CD14-positive monocyte (primary cell): ENCODE results near the gene PLEKHM2. TPM values are rescaled to one million over a fixed set of nuclear protein-coding genes. Genes with fewer than 3 reads are reported as not detected.

Experiments
- DNase-seq, 3 donors: peaks; one replicate each; pipeline ENCODE4 v3.0.0-alpha.2; 2011 to 2022
- H2AFZ ChIP-seq: 2 replicates; pipeline ENCODE4 v1.6.0; 2012; ENCODE audit warnings: mild to moderate bottlenecking, low read depth, low read length, inconsistent platforms; ENCODE audit not compliant: insufficient read depth, poor library complexity, severe bottlenecking
- H3K27ac ChIP-seq, 2 donors: 1 replicate in 1 of 2; 2 replicates in 1 of 2; pipeline ENCODE4 v1.5.1; 2012 to 2013; ENCODE audit warnings: low read length in 2 of 2, control low read depth in 1 of 2, inconsistent platforms in 1 of 2, low read depth in 1 of 2, mild to moderate bottlenecking in 1 of 2
- H3K27me3 ChIP-seq, 2 donors: one replicate each; pipeline versions ENCODE4 v1.6.0 to v1.6.1; 2011 to 2013; ENCODE audit warnings: low read length in 2 of 2; ENCODE audit not compliant: control insufficient read depth in 2 of 2, insufficient read depth in 2 of 2
- H3K36me3 ChIP-seq, 2 donors: replicated peaks in 1 of 2; 1 replicate in 1 of 2; 2 replicates in 1 of 2; pipeline versions ENCODE4 v1.5.1 to v1.6.1; 2012 to 2013; ENCODE audit warnings: low read length in 2 of 2, control low read depth in 1 of 2, inconsistent platforms in 1 of 2, mild to moderate bottlenecking in 1 of 2; ENCODE audit not compliant: insufficient read depth in 2 of 2, control insufficient read depth in 1 of 2
- H3K4me1 ChIP-seq, 2 donors: 1 replicate in 1 of 2; 2 replicates in 1 of 2; pipeline versions ENCODE4 v1.5.1 to v1.6.1; 2012 to 2013; ENCODE audit warnings: low read length in 2 of 2, control low read depth in 1 of 2, inconsistent platforms in 1 of 2, mild to moderate bottlenecking in 1 of 2, moderate library complexity in 1 of 2; ENCODE audit not compliant: insufficient read depth in 2 of 2, control insufficient read depth in 1 of 2
- H3K4me2 ChIP-seq: replicated peaks from 2 replicates; pipeline ENCODE3; 2012; ENCODE audit warnings: low read length, moderate library complexity, mild to moderate bottlenecking; ENCODE audit not compliant: poor library complexity, severe bottlenecking; ENCODE audit errors: extremely low read depth
- H3K4me3 ChIP-seq, 3 experiments: fragments of 200-600 bp in 1 of 3; sonication (generic) in 1 of 3; replicated peaks in 1 of 3; 1 replicate in 2 of 3; 2 replicates in 1 of 3; pipeline ENCODE4 v1.5.1; 2011 to 2013; ENCODE audit warnings: low read length in 3 of 3, mild to moderate bottlenecking in 3 of 3, control low read depth in 2 of 3, low read depth in 2 of 3, inconsistent platforms in 1 of 3, moderate library complexity in 1 of 3
- H3K79me2 ChIP-seq: 2 replicates; pipeline ENCODE4 v1.6.0; 2012; ENCODE audit warnings: mild to moderate bottlenecking, control low read depth, inconsistent platforms, low read length, moderate library complexity; ENCODE audit not compliant: insufficient read depth
- H3K9ac ChIP-seq: 2 replicates; pipeline ENCODE4 v1.6.0; 2017; ENCODE audit warnings: low read length, mild to moderate bottlenecking; ENCODE audit not compliant: insufficient read depth, poor library complexity, severe bottlenecking
- H3K9me3 ChIP-seq, 2 donors: replicated peaks in 1 of 2; 1 replicate in 1 of 2; 2 replicates in 1 of 2; pipeline versions ENCODE4 v1.5.1 to v1.6.1; 2012 to 2013; ENCODE audit warnings: low read length in 2 of 2, control low read depth in 1 of 2; ENCODE audit not compliant: control insufficient read depth in 1 of 2, insufficient read depth in 1 of 2
- H4K20me1 ChIP-seq: 2 replicates; pipeline ENCODE4 v1.6.0; 2012; ENCODE audit warnings: mild to moderate bottlenecking, low read length, control low read depth, moderate library complexity; ENCODE audit not compliant: insufficient read depth
- H3K27ac Mint-ChIP-seq, 7 donors: one replicate each; pipeline ENCODE4 v1.8.0; 2020; ENCODE audit warnings: mild to moderate bottlenecking in 7 of 7, mixed read lengths in 7 of 7, moderate library complexity in 6 of 7, inconsistent platforms in 2 of 7
- H3K27me3 Mint-ChIP-seq, 3 donors: one replicate each; pipeline ENCODE4 v1.8.0; 2021 to 2022; ENCODE audit warnings: low read depth in 3 of 3, mild to moderate bottlenecking in 3 of 3, mixed read lengths in 3 of 3, moderate library complexity in 3 of 3, inconsistent platforms in 1 of 3
- H3K36me3 Mint-ChIP-seq, 2 donors: one replicate each; pipeline ENCODE4 v1.8.0; 2020; ENCODE audit warnings: mixed read lengths in 2 of 2, inconsistent platforms in 1 of 2, mild to moderate bottlenecking in 1 of 2
- H3K4me1 Mint-ChIP-seq: one replicate; pipeline ENCODE4 v1.8.0; 2020; ENCODE audit warnings: mild to moderate bottlenecking, mixed read lengths
- H3K4me3 Mint-ChIP-seq, 2 donors: one replicate each; pipeline ENCODE4 v1.8.0; 2020; ENCODE audit warnings: mild to moderate bottlenecking in 2 of 2, mixed read lengths in 2 of 2, moderate library complexity in 1 of 2
- H3K9me3 Mint-ChIP-seq, 7 donors: one replicate each; pipeline ENCODE4 v1.8.0; 2020 to 2022; ENCODE audit warnings: mixed read lengths in 7 of 7, mild to moderate bottlenecking in 6 of 7, moderate library complexity in 6 of 7, inconsistent platforms in 2 of 7
- CTCF ChIP-seq: fragments of 200-600 bp; IDR thresholded peaks from one replicate; pipeline ENCODE4 v1.8.0; 2022; ENCODE audit warnings: antibody characterized with exemption, mild to moderate bottlenecking
- WGBS: methylation state at CpG from one replicate; pipeline ENCODE4 v1.1.5; 2013; ENCODE audit warnings: missing lambda C conversion rate; ENCODE audit not compliant: insufficient coverage; 5-methylcytosine and 5-hydroxymethylcytosine counted together
- intact Hi-C, 2 donors: fragments of 100-400 bp; cut with micrococcal nuclease; formaldehyde crosslinking; loops; one replicate each; pipeline versions ENCODE4 v1.15.0 to v1.15.1; 2023
- polyA plus RNA-seq, 3 donors: library from polyadenylated mRNA; depleted of rRNA in 1 of 3; unstranded in 2 of 3; stranded (reverse) in 1 of 3; fragments of 300-500 nt in 2 of 3; fragments of >200 nt in 1 of 3; fragmentation: Illumina TruSeq in 2 of 3; gene quantifications; 1 replicate in 2 of 3; 2 replicates in 1 of 3; pipeline ENCODE4 v1.2.3, GENCODE V29; 2012 to 2021

PLEKHM2 gene
- polyA plus RNA-seq, 3 donors = 4.0 to 79.3 (median 5.8) TPM

GRCh38 chr1:15700508-15700907 is 16.4 kb downstream of the PLEKHM2 start:
- H3K36me3 Mint-ChIP-seq = peaks cover 22 to 46% of the 10 kb centered on the region in 2 donors
- no peaks in the 10 kb centered on the region for H3K27me3 ChIP-seq
- WGBS = 100% methylated on average over 1 of the region's 6 CpGs
- peaks cover 0 to 4% (median 2%) of the 10 kb centered on the region in 3 donors for H3K27me3 Mint-ChIP-seq
- no peak overlapping the region for H3K4me2 ChIP-seq
- H3K9me3 ChIP-seq = no peaks in the 10 kb centered on the region
- peaks cover 10 to 19% of the 10 kb centered on the region in 2 donors for H3K36me3 ChIP-seq
- H2AFZ ChIP-seq = no peak overlapping the region
- peaks cover 90% of the 10 kb centered on the region for H3K79me2 ChIP-seq
- H3K9me3 Mint-ChIP-seq = peaks cover 0 to 2% (median 0%) of the 10 kb centered on the region in 7 donors
- H3K27ac Mint-ChIP-seq = peak overlapping the region in 2 of 7 donors; percentile 41 to 57
- no peak overlapping the region for H3K4me3 Mint-ChIP-seq
- no peak for TF ChIP-seq CTCF
- DNase-seq = no peak
- peaks cover 33% of the 10 kb centered on the region for H3K4me1 Mint-ChIP-seq
- H4K20me1 ChIP-seq = peaks cover 93% of the 10 kb centered on the region
- intact Hi-C loops = no loop called here
- H3K4me1 ChIP-seq = peaks cover 22 to 27% of the 10 kb centered on the region in 2 donors
- H3K4me3 ChIP-seq = no peak overlapping the region
- H3K27ac ChIP-seq = peak overlapping the region in 1 of 2 donors; percentile 31
- H3K9ac ChIP-seq = no peak overlapping the region

- Histone ChIP-seq H3K36me3 (peaks cover 10 to 29% of the 10 kb centered on the region in 2 donors), H3K27me3 (no peaks in the 10 kb centered on the region), H3K4me2 (no peak overlapping the region), H3K9me3 (no peaks in the 10 kb centered on the region), H2AFZ (no peak overlapping the region), H3K27ac (no peak overlapping the region), H3K79me2 (peaks cover 91% of the 10 kb centered on the region), H3K4me1 (peaks cover 16 to 19% of the 10 kb centered on the region in 2 donors), H3K9ac (no peak overlapping the region), H4K20me1 (peaks cover 94% of the 10 kb centered on the region), H3K4me3 (no peak overlapping the region)
- intact Hi-C loops = no loop called here
- H3K36me3 Mint-ChIP-seq = peaks cover 30 to 51% of the 10 kb centered on the region in 2 donors
- no peak overlapping the region for H3K4me3 Mint-ChIP-seq
- DNase-seq = no peak
- WGBS = 86% methylated on average over 7 of the region's 8 CpGs
- TF ChIP-seq CTCF = no peak
- H3K27ac Mint-ChIP-seq = no peak overlapping the region
- H3K9me3 Mint-ChIP-seq = peaks cover 0 to 2% (median 0%) of the 10 kb centered on the region in 7 donors
- peaks cover 29% of the 10 kb centered on the region for H3K4me1 Mint-ChIP-seq
- H3K27me3 Mint-ChIP-seq = peaks cover 0 to 4% (median 2%) of the 10 kb centered on the region in 3 donors
Measured at GRCh38 chr1:15701784-15702183, 17.7 kb downstream of the PLEKHM2 start.
